Spinal cord (tissue), 10 donors: ENCODE measurements around the gene PRKCE. TPM values are rescaled to one million over a fixed set of nuclear protein-coding genes. Genes with fewer than 3 reads are reported as not detected.

Source experiments
- DNase-seq, 6 donors: peaks; one replicate each; pipeline versions ENCODE4 v3.0.0 to v3.0.0-alpha.2; 2013 to 2015; ENCODE audit warnings: low spot score in 6 of 6, low read depth in 4 of 6
- H3K27ac ChIP-seq: one replicate; pipeline ENCODE4 v1.5.1; 2013; ENCODE audit warnings: low read depth, low read length, control low read depth
- H3K27me3 ChIP-seq: one replicate; pipeline ENCODE4 v1.6.1; 2013; ENCODE audit warnings: low read length; ENCODE audit not compliant: control insufficient read depth, insufficient read depth
- H3K36me3 ChIP-seq: one replicate; pipeline ENCODE4 v1.6.1; 2013; ENCODE audit warnings: low read length; ENCODE audit not compliant: control insufficient read depth, insufficient read depth
- H3K4me1 ChIP-seq: one replicate; pipeline ENCODE4 v1.6.1; 2013; ENCODE audit warnings: low read length; ENCODE audit not compliant: control insufficient read depth, insufficient read depth
- H3K4me3 ChIP-seq: one replicate; pipeline ENCODE4 v1.5.1; 2013; ENCODE audit warnings: low read depth, low read length, control low read depth
- H3K9me3 ChIP-seq: one replicate; pipeline ENCODE4 v1.6.1; 2013; ENCODE audit warnings: low read length; ENCODE audit not compliant: control insufficient read depth, insufficient read depth
- WGBS: methylation state at CpG from one replicate; pipeline ENCODE4 v1.1.5; 2013; ENCODE audit warnings: missing lambda C conversion rate; ENCODE audit not compliant: insufficient coverage; 5-methylcytosine and 5-hydroxymethylcytosine counted together
- polyA plus RNA-seq, 2 donors: library from polyadenylated mRNA; unstranded; fragments of 120-200 nt; gene quantifications; one replicate each; pipeline ENCODE4 v1.2.1, GENCODE V29; 2013; ENCODE audit not compliant: insufficient read length in 2 of 2
- total RNA-seq, 2 donors: library from RNA; depleted of rRNA in 1 of 2; stranded (reverse); fragments of 120-200 nt in 1 of 2; fragments of >200 nt in 1 of 2; gene quantifications; one replicate each; pipeline versions ENCODE4 v1.2.3 to v1.2.4, GENCODE V29; 2013 to 2014
- donor health status: healthy.

The PRKCE gene
- total and polyA plus RNA-seq, 4 donors: 22.9 to 48.5 (median 37.4) TPM

DNA sequence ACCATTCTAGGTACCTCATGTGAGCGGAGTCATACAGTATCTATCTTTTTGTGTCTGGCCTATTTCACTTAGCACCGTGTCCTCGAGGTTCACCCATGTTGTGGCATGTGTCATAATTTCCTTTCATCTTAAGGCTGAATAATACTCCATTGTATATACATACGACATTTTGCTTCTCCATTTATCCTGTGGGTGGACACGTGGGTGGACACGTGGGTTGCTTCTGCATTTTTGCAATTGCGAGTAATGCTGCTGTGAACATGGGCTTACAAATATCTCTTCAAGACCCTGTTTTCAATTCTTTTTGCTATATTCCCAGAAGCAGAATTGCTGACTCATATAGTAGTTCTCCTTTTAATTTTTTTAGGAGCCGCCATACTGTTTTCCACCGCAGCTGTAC lies 402.1 kb downstream of the PRKCE start:
- Histone ChIP-seq H3K27ac (no peak overlapping the region), H3K9me3 (no peaks in the 10 kb centered on the region), H3K27me3 (no peaks in the 10 kb centered on the region), H3K36me3 (peaks cover 4% of the 10 kb centered on the region), H3K4me3 (no peak overlapping the region), H3K4me1 (no peaks in the 10 kb centered on the region)
- WGBS: 100% methylated on average over 3 of the region's 9 CpGs
- no peak for DNase-seq

DNA sequence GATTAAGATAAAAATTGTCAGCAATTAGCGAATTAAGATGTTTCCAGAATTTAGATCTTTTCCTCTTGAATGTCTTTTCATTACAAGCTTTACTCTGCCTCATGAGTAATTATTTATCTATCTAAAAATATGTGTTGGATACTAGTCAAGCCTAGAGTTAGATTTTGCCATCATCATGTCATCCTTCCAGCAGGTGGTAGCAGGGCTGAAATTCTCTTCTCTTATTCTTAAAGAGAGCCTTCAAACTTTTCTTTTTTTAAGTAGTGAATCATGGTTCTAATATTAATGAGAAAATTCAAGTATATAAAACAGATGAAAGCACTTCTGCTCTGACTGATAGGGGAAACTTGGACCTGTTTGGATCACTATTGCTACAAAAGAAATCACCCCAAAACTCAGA lies 405.1 kb downstream of the PRKCE start:
- no CpG with 5 or more reads among the region's 1 CpG for WGBS
- Histone ChIP-seq H3K27ac (no peak overlapping the region), H3K9me3 (no peaks in the 10 kb centered on the region), H3K4me1 (no peaks in the 10 kb centered on the region), H3K27me3 (no peaks in the 10 kb centered on the region), H3K4me3 (no peak overlapping the region), H3K36me3 (peaks cover 4% of the 10 kb centered on the region)
- DNase-seq: no peak

- H3K36me3 ChIP-seq: peaks cover 4% of the 10 kb centered on the region
- no peaks in the 10 kb centered on the region for H3K27me3 ChIP-seq
- no peak overlapping the region for H3K4me3 ChIP-seq
- 96% methylated on average over 4 of the region's 5 CpGs for WGBS
- H3K4me1 ChIP-seq: peaks cover 4% of the 10 kb centered on the region
- H3K27ac ChIP-seq: no peak overlapping the region
- H3K9me3 ChIP-seq: no peaks in the 10 kb centered on the region
- no peak for DNase-seq
Measured at GRCh38 chr2:46058140-46058539, 406.7 kb downstream of the PRKCE start.

DNA sequence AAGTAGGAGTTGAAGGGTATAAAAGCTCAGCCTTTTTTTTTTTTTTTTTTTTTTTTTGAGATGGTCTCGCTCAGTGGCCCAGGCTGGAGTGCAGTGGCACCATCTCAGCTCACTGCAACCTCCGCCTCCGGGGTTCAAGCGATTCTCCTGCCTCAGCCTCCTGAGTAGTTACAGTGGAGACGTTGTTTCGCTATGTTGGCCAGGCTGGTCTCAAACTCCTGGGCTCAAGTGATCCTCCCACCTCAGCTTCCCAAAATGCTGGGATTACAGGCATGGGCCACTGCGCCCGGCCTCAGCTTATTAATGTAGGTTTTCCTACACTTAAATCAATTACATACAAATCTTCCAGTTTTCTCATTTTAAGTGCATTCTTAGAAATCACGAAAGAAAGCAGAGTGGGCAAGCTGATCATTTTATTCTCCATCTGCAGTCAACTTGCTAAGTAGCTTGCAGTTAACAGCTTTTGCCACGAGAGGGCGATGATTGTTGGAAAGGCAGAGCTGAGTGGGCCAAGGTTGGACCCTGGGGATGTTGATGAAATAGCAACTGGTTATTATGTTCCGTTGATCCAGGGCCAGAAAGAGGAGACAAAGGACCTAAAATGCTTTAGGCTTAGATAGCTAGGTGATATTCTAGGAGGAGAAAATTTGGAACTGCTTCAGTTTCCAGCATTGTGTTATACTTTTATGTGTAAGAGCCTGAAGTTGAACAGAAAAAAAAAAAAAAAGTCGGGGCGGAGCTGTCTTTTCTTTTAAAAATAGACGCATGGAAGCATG lies 411.4 kb downstream of the PRKCE start:
- Histone ChIP-seq H3K4me1 (peaks cover 4% of the 10 kb centered on the region), H3K36me3 (no peaks in the 10 kb centered on the region), H3K9me3 (no peaks in the 10 kb centered on the region), H3K4me3 (no peak overlapping the region), H3K27ac (peak overlapping the region; percentile 12), H3K27me3 (no peaks in the 10 kb centered on the region)
- DNase-seq: peak; percentile 67 to 94 (median 73)
- WGBS: 49% methylated on average over 11 of the region's 15 CpGs

DNA sequence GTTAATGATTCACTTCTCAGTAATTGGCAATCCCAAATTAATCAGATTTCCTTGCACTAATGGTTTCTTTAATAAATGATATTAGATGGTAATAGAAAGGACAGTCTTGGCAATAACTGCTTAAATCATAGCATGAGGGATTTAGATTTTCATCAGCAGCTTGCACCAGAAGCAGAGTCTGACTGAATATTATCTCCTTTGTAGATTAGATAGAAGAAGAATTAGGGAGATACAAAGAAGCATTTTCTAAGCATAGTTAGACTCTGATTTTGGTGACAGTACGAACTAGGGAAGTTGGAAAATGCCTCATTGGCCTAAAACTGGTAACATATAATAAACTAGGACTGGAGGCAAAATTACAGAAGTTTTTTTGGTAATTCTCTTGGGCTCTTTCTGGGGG lies 412.9 kb downstream of the PRKCE start:
- WGBS: no CpG with 5 or more reads among the region's 1 CpG
- Histone ChIP-seq H3K36me3 (no peaks in the 10 kb centered on the region), H3K4me1 (peaks cover 4% of the 10 kb centered on the region), H3K27ac (no peak overlapping the region), H3K4me3 (no peak overlapping the region), H3K9me3 (no peaks in the 10 kb centered on the region), H3K27me3 (no peaks in the 10 kb centered on the region)
- DNase-seq: no peak

- Histone ChIP-seq H3K27ac (no peak overlapping the region), H3K9me3 (no peaks in the 10 kb centered on the region), H3K27me3 (no peaks in the 10 kb centered on the region), H3K36me3 (no peaks in the 10 kb centered on the region), H3K4me1 (peaks cover 4% of the 10 kb centered on the region), H3K4me3 (no peak overlapping the region)
- no CpG with 5 or more reads among the region's 4 CpGs for WGBS
- DNase-seq: no peak
Measured at GRCh38 chr2:46065152-46065551, 413.7 kb downstream of the PRKCE start.

DNA sequence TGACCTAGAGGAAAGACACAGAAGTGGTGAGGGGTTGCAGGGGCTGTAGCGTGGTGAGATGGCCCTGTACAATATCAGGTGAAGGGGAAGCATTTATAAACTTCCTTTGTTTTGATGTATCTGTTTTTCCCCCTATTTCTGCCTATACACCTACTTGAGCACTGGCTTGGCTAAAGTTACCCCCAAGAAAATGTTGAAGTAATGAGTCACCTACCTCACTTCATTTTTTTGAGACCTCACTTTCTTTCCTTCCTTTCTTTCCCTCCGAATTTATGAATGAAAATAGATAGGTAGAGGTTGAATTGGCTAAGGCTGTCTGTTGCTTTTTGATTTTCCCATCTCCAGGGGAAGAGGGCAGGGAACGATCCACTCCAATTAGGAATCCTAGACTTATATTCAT lies 414.6 kb downstream of the PRKCE start:
- no CpG with 5 or more reads among the region's 3 CpGs for WGBS
- Histone ChIP-seq H3K36me3 (no peaks in the 10 kb centered on the region), H3K27me3 (no peaks in the 10 kb centered on the region), H3K4me1 (peaks cover 4% of the 10 kb centered on the region), H3K9me3 (no peaks in the 10 kb centered on the region), H3K27ac (no peak overlapping the region), H3K4me3 (no peak overlapping the region)
- DNase-seq: no peak

DNA sequence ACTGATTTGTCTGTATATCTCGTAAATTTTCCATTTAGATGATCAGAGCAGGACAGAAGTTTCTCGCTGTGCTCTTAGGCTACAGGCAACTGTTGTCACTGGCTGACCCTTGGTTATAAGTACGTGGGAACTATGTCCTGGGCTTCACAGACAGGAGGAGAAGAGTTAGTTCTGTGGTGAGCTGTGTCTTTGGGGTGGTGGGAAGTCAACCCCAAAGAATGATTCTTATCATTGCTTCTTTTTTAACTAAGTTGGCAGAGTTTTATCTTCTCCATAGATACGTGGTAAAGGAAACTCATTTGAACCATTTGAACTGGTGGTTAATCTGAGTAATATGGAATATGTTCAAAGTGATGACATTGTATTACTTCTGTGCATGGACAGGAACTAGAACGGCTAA lies 415.1 kb downstream of the PRKCE start:
- no peak for DNase-seq
- 90% methylated on average over 3 of the region's 5 CpGs for WGBS
- Histone ChIP-seq H3K27ac (no peak overlapping the region), H3K36me3 (no peaks in the 10 kb centered on the region), H3K4me3 (no peak overlapping the region), H3K4me1 (peaks cover 4% of the 10 kb centered on the region), H3K9me3 (no peaks in the 10 kb centered on the region), H3K27me3 (no peaks in the 10 kb centered on the region)

DNA sequence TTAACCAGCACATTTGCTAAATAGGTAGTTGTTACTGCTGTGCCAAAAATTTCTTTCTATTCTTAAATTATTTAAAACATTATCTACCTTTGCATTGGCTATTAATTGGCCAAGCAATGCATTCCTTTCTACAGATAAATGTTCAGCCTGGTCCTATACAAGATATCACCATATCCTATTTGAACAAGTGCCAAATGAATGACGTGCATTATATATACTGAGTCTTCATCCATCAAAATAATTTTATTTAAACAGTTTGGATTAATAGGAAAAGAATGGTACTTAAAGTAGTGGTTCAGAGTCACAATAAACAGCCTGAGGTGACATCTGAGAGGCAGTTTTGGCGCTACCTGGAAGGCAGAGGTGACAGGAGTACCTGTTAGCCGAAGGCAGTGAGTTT lies 415.6 kb downstream of the PRKCE start:
- Histone ChIP-seq H3K27ac (no peak overlapping the region), H3K36me3 (no peaks in the 10 kb centered on the region), H3K27me3 (no peaks in the 10 kb centered on the region), H3K4me3 (no peak overlapping the region), H3K4me1 (peaks cover 4% of the 10 kb centered on the region), H3K9me3 (no peaks in the 10 kb centered on the region)
- DNase-seq: no peak
- 100% methylated on average over 2 of the region's 3 CpGs for WGBS

GRCh38 chr2:46067501-46068305 lies 416.2 kb downstream of the PRKCE start:
- H3K4me1 ChIP-seq: peaks cover 1% of the 10 kb centered on the region
- H3K9me3 ChIP-seq: no peaks in the 10 kb centered on the region
- WGBS: 93% methylated on average over 7 of the region's 13 CpGs
- no peak for DNase-seq
- no peak overlapping the region for H3K4me3 ChIP-seq
- no peaks in the 10 kb centered on the region for H3K27me3 ChIP-seq
- no peaks in the 10 kb centered on the region for H3K36me3 ChIP-seq
- H3K27ac ChIP-seq: no peak overlapping the region
